K562 treated with DMSO at 1 percent for 4 hours (cell line): ENCODE measurements around the gene STIL. TPM values are rescaled to one million over a fixed set of nuclear protein-coding genes. Genes with fewer than 3 reads are reported as not detected.

Source experiments
- total RNA-seq: library from RNA; unstranded; fragments of 300-600 nt; gene quantifications from 2 replicates; pipeline ENCODE4 v1.2.3, GENCODE V29; 2022; ENCODE audit not compliant: insufficient read depth

STIL gene
- 28.3 and 35.1 TPM in 2 replicates for total RNA-seq

DNA sequence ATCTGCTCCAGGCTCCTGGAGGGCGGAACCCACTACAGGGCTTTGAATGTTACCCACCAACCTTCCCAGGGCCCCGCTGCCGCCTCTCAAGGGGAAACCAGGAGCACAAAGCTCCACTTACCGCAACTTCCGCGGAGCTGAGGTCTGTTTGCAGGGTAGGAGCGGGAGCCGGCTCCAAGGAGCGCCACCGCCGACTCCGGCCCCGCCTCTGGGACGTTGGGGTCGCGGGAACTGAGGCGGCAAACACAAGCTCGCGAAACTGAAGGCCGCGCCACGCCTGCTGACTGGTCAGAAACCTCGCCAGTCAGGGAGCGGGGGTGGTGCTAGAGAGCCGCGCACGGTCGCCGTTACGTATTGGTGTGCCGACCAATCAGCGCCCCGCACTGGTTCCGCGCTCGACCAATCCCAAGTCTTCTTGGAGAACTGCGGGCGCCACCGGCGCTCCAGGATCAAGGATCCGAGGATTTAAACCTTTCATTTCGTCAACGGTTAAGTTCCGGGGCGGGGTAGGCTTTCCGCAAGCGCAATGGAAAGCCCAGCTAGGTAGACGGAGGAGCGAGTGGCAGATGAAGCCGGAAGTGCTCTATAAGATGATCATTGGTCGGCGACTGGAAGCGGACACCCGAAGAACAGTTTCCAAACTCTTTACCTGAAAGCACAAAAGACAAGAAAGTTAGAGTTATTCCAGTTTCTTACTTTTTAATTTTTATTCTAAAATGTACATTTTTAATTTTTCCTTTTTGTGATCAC is at the start of gene STIL:
STIL (minus strand) TSS at position 233 of the 750 bp plus-strand sequence. CDS start 3,828 bp downstream, outside the sequence.

DNA sequence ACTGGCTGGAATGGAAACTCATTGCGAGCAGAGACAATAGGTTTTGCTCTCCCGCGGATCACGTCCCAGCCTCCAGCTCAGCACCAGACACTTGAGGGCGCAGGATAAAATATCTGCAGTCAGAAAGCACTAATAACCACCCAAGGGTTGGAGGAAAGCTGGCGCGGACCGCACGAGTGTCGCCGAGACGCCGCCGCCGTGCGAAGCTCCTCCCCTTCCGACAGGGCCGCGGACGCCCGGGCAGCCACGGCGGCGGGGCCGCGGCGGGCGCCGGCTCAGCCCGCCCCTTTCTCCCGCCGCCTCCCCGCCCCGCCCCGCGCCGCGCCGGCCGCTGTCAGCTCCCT is 19.6 kb upstream of the STIL start, which contains the start of gene CMPK1:
CMPK1 (plus strand) TSS at position 213 of the 344 bp plus-strand sequence. CDS start 156 bp downstream, outside the sequence.

GRCh38 chr1:47232187-47232874 is 81.6 kb downstream of the STIL start, which contains the start of gene TAL1:
Gene TAL1 (minus strand): TSS chr1:47232225. CDS start chr1:47225888, 6,337 bp downstream.

Other genes with a start within 250 kb of the STIL start
- gene CYP4Z1, start 246.9 kb downstream of the STIL start, total RNA-seq = not detected in 2 replicates
- gene CYP4A22, start 176.7 kb downstream of the STIL start, total RNA-seq = not detected in 2 replicates
- 1.5 TPM in 1 of 2 replicates, not detected in the other for gene PDZK1IP1, start 124.1 kb downstream of the STIL start, total RNA-seq
- gene TAL1, start 81.9 kb downstream of the STIL start, total RNA-seq = 22.6 and 82.8 TPM in 2 replicates
- 69.4 and 83.5 TPM in 2 replicates for gene CMPK1, start 19.6 kb upstream of the STIL start, total RNA-seq
- gene FOXE3, start 102.1 kb upstream of the STIL start, total RNA-seq = 0.67 TPM in 1 of 2 replicates, not detected in the other
- gene FOXD2, start 123.9 kb upstream of the STIL start, total RNA-seq = 2.9 and 3.0 TPM in 2 replicates